Tibial nerve (tissue), 4 donors: Measurements from ENCODE around the gene IGF2R.

Experiments used
- CTCF ChIP-seq, 5 experiments: fragments of 200-600 bp in 3 of 5; fragments of 450-650 bp in 2 of 5; sonication (generic) in 3 of 5; IDR thresholded peaks; one replicate each; pipeline ENCODE4 v1.5.1; 2016 to 2019; ENCODE audit warnings: antibody characterized with exemption in 5 of 5, mild to moderate bottlenecking in 3 of 5, moderate library complexity in 2 of 5
- EP300 ChIP-seq, 2 donors: sonication (generic); formaldehyde crosslinking; IDR thresholded peaks; one replicate each; pipeline ENCODE4 v1.6.1; 2017; ENCODE audit warnings: antibody characterized with exemption in 2 of 2, mild to moderate bottlenecking in 1 of 2

GRCh38 chr6:160005861-160006540 is 37.1 kb downstream of the IGF2R start:
- TF ChIP-seq EP300 (IDR thresholded peaks at IDR 0.05) (no peak), CTCF (IDR thresholded peaks at IDR 0.05) (no peak)
